Bronchial epithelial cell (primary cell): ENCODE results near the gene CD226. TPM values are rescaled to one million over a fixed set of nuclear protein-coding genes. Genes with fewer than 3 reads are reported as not detected.

ENCODE experiments used
- DNase-seq: peaks from one replicate; pipeline ENCODE4 v3.0.0-alpha.2; 2010; ENCODE audit warnings: low read depth
- FAIRE-seq: peaks from 2 replicates; lab custom pipeline; 2011; peaks lifted over from hg19 to GRCh38; lab: Jason Lieb, UNC
- H3K27me3 ChIP-seq: 2 replicates; pipeline ENCODE4 v1.5.1; 2011; ENCODE audit warnings: low read length; ENCODE audit not compliant: control insufficient read depth, insufficient read depth
- H3K36me3 ChIP-seq: 2 replicates; pipeline ENCODE4 v1.5.1; 2011; ENCODE audit warnings: low read length; ENCODE audit not compliant: control insufficient read depth, insufficient read depth
- H3K4me3 ChIP-seq: 2 replicates; pipeline ENCODE4 v1.5.1; 2011; ENCODE audit warnings: mild to moderate bottlenecking, low read depth, low read length, control low read depth
- CTCF ChIP-seq: IDR thresholded peaks from 2 replicates; pipeline ENCODE4 v1.5.1; 2011; ENCODE audit warnings: mild to moderate bottlenecking, moderate library complexity, low read length, control low read depth, inconsistent platforms; ENCODE audit not compliant: insufficient read depth, severe bottlenecking
- total RNA-seq: library from RNA; depleted of rRNA; stranded (reverse); fragments of >200 nt; gene quantifications from 2 replicates; pipeline ENCODE4 v1.2.1, GENCODE V29; 2014

The CD226 gene
- total RNA-seq, 1 donor from 2014 or later = 0.53 TPM

- no peak for FAIRE-seq
- H3K36me3 ChIP-seq = no peaks in the 10 kb centered on the region
Observed at GRCh38 chr18:69987870-69988269, 40.2 kb upstream of the CD226 start.

GRCh38 chr18:69985239-69985638, 37.6 kb upstream of the CD226 start:
- no peak for DNase-seq
- no peak for TF ChIP-seq CTCF
- no peaks in the 10 kb centered on the region for H3K36me3 ChIP-seq

More at GRCh38 chr18:69987870-69988269, 40.2 kb upstream of the CD226 start:
- no peak for DNase-seq
- TF ChIP-seq CTCF = no peak
- no peaks in the 10 kb centered on the region for H3K27me3 ChIP-seq
- H3K4me3 ChIP-seq = no peak overlapping the region

GRCh38 chr18:69982417-69982816, 34.7 kb upstream of the CD226 start:
- DNase-seq = no peak
- no peak for TF ChIP-seq CTCF
- H3K4me3 ChIP-seq = no peak overlapping the region
- no peaks in the 10 kb centered on the region for H3K27me3 ChIP-seq
- H3K36me3 ChIP-seq = no peaks in the 10 kb centered on the region
- no peak for FAIRE-seq

More at GRCh38 chr18:69985239-69985638, 37.6 kb upstream of the CD226 start:
- Histone ChIP-seq H3K27me3 (no peaks in the 10 kb centered on the region), H3K4me3 (no peak overlapping the region)
- no peak for FAIRE-seq

- Histone ChIP-seq H3K36me3 (no peaks in the 10 kb centered on the region), H3K27me3 (no peaks in the 10 kb centered on the region), H3K4me3 (no peak overlapping the region)
- TF ChIP-seq CTCF = no peak
- FAIRE-seq (no peak), DNase-seq (no peak)
Observed at GRCh38 chr18:69981948-69982347, 34.3 kb upstream of the CD226 start.

DNA sequence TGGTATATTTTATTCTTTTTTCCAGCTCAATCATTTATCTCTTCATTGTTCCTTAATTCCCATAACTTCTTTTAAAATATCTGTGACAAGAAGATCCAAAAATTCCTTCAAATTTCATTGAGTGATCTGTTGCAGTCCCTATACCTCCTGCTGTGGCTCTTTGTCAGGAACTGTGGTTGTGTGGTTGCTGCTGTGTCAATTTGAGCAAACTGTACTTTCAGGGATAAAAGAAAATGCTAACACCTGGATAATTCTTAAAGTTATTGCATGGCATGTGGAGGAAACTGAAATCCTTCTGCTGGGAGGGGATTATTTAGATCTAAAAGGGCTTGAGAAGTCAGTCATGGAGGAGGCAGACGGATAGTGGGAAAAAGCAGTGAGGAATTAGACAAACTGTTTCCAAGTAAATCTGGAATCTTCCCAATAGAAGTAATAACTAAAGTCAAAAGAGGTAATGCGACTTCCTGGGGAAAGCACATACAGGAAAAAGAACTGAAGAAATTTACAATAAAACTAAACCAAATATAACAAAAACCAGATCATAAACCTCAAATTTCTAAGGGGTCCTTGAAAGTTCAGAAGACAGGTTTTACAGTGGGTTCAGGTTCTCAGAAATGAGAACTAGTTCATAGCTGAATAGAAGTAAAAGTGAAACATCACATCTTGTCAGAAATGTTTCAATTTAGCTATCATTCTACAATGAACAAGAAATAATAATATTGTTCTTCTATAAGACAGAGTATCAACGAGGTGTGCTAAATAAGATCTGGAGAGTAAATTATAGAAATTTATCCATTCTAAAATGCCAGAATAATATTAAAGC, 33.5 kb upstream of the CD226 start:
- Histone ChIP-seq H3K4me3 (no peak overlapping the region), H3K36me3 (no peaks in the 10 kb centered on the region), H3K27me3 (no peaks in the 10 kb centered on the region)
- FAIRE-seq (no peak), DNase-seq (no peak)
- TF ChIP-seq CTCF = no peak

DNA sequence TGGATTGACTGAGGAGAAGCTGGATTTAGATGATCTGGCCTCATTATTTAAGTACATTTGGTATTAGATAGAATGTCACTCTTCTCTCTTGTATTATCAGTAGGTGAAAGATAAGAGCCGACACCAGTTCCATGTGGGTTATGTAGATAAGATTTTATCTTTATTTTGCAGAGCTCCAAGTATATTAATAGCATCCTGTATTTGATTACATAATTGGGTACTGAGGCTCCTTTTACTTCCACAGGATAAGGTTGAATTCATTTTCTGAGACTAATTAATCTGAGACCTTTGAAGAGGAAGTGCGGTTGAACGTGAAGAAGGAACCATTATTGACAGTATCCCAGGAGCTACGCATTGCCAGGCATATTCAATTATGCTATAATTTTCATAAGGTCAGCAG, 32.8 kb upstream of the CD226 start:
- Histone ChIP-seq H3K27me3 (no peaks in the 10 kb centered on the region), H3K4me3 (no peak overlapping the region), H3K36me3 (no peaks in the 10 kb centered on the region)
- FAIRE-seq (no peak), DNase-seq (no peak)
- no peak for TF ChIP-seq CTCF
